Smooth muscle cell of bladder (primary cell): ENCODE data around the gene GPC4. TPM values are rescaled to one million over a fixed set of nuclear protein-coding genes. Genes with fewer than 3 reads are reported as not detected.

ENCODE experiments used
- total RNA-seq: library from RNA; depleted of rRNA; stranded (reverse); fragments of >200 nt; gene quantifications from 2 replicates; pipeline ENCODE4 v1.2.3, GENCODE V29; 2014

GPC4 gene
- 0.28 and 0.83 TPM in 2 replicates for total RNA-seq

GRCh38 chrX:133415276-133416105 lies at the start of gene GPC4:
TSS of gene GPC4 (minus strand) at chrX:133415489. CDS start at chrX:133414965, 524 bp downstream.

Other genes with a start within 250 kb of the GPC4 start
- gene TFDP3, start 197.1 kb downstream of the GPC4 start, total RNA-seq: not detected in 2 replicates